Naive thymus-derived CD4-positive, alpha-beta T cell (primary cell): ENCODE data around the gene CCDC144A. TPM values are rescaled to one million over a fixed set of nuclear protein-coding genes. Genes with fewer than 3 reads are reported as not detected.
"Not testable (repeated sequence)": the region's sequence is repeated elsewhere in the genome, so short reads cannot be mapped to it uniquely, and the experiment has no call there.

ENCODE experiments used
- ATAC-seq: fragments of 150-1000 bp; cut with Tn5 transposase; 2 replicates; pipeline ENCODE4 v1.10.0; 2021; ENCODE audit warnings: mild to moderate bottlenecking, moderate library complexity
- CTCF ChIA-PET: fragments of 350-600 bp; sonication (Branson Sonifier 250); formaldehyde crosslinking; loops from one replicate; lab custom pipeline; 2021; ENCODE audit warnings: antibody characterized with exemption; lab: Charles Lee
- POLR2A ChIA-PET: fragments of 350-600 bp; sonication (Branson Sonifier 250); formaldehyde crosslinking; loops from one replicate; lab custom pipeline; 2021; ENCODE audit warnings: antibody characterized with exemption, inconsistent platforms; lab: Charles Lee
- DNase-seq, 9 donors: peaks; one replicate each; pipeline versions ENCODE4 v3.0.0 to v3.0.0-alpha.2; 2020 to 2022; ENCODE audit warnings: mixed read lengths in 1 of 9
- H3K27ac ChIP-seq: one replicate; pipeline ENCODE4 v1.7.0; 2013; ENCODE audit warnings: mild to moderate bottlenecking, low read depth, low read length, moderate library complexity
- H3K27me3 ChIP-seq, 2 donors: one replicate each; pipeline ENCODE4 v1.7.0; 2013; ENCODE audit warnings: low read length in 2 of 2, mild to moderate bottlenecking in 2 of 2, moderate library complexity in 2 of 2; ENCODE audit not compliant: control insufficient read depth in 2 of 2, insufficient read depth in 2 of 2
- H3K36me3 ChIP-seq, 3 experiments: 1 replicate in 2 of 3; 2 replicates in 1 of 3; pipeline ENCODE4 v1.7.0; 2013; ENCODE audit warnings: low read length in 3 of 3, mild to moderate bottlenecking in 3 of 3, moderate library complexity in 1 of 3; ENCODE audit not compliant: insufficient read depth in 3 of 3, control insufficient read depth in 2 of 3
- H3K4me1 ChIP-seq, 2 donors: one replicate each; pipeline ENCODE4 v1.7.0; 2013; ENCODE audit warnings: low read length in 2 of 2, mild to moderate bottlenecking in 2 of 2, moderate library complexity in 1 of 2; ENCODE audit not compliant: control insufficient read depth in 2 of 2, insufficient read depth in 2 of 2
- H3K4me3 ChIP-seq: 2 replicates; pipeline ENCODE4 v1.7.0; 2013; ENCODE audit warnings: mild to moderate bottlenecking, low read length
- H3K9me3 ChIP-seq, 3 experiments: 1 replicate in 2 of 3; 2 replicates in 1 of 3; pipeline ENCODE4 v1.7.0; 2013; ENCODE audit warnings: low read length in 3 of 3; ENCODE audit not compliant: control insufficient read depth in 2 of 3
- H3K27ac Mint-ChIP-seq, 9 donors: one replicate each; pipeline ENCODE4 v1.8.0; 2020 to 2022; ENCODE audit warnings: mixed read lengths in 9 of 9, mild to moderate bottlenecking in 8 of 9, moderate library complexity in 5 of 9, inconsistent platforms in 2 of 9
- H3K27me3 Mint-ChIP-seq, 5 donors: one replicate each; pipeline ENCODE4 v1.8.0; 2021 to 2022; ENCODE audit warnings: mixed read lengths in 5 of 5, mild to moderate bottlenecking in 1 of 5
- H3K36me3 Mint-ChIP-seq, 5 donors: one replicate each; pipeline ENCODE4 v1.8.0; 2020 to 2022; ENCODE audit warnings: mixed read lengths in 5 of 5, mild to moderate bottlenecking in 3 of 5, inconsistent platforms in 1 of 5
- H3K4me1 Mint-ChIP-seq, 7 donors: one replicate each; pipeline ENCODE4 v1.8.0; 2020 to 2022; ENCODE audit warnings: mixed read lengths in 7 of 7, mild to moderate bottlenecking in 3 of 7, inconsistent platforms in 1 of 7
- H3K4me3 Mint-ChIP-seq, 10 donors: one replicate each; pipeline ENCODE4 v1.8.0; 2020 to 2022; ENCODE audit warnings: mild to moderate bottlenecking in 10 of 10, mixed read lengths in 10 of 10, moderate library complexity in 6 of 10, inconsistent platforms in 2 of 10
- H3K9me3 Mint-ChIP-seq, 11 donors: one replicate each; pipeline ENCODE4 v1.8.0; 2020 to 2022; ENCODE audit warnings: mixed read lengths in 11 of 11, mild to moderate bottlenecking in 4 of 11, inconsistent platforms in 1 of 11, moderate library complexity in 1 of 11
- intact Hi-C, 2 donors: fragments of 100-400 bp; cut with micrococcal nuclease; formaldehyde crosslinking; loops; one replicate each; pipeline ENCODE4 v1.15.1; 2023
- polyA plus RNA-seq, 2 donors: library from polyadenylated mRNA; unstranded; fragments of 300-500 nt; fragmentation: Illumina TruSeq; gene quantifications; one replicate each; pipeline ENCODE4 v1.2.3, GENCODE V29; 2021
- total RNA-seq, 6 experiments: library from RNA in 5 of 6; stranded (reverse) in 5 of 6; gene quantifications; 1 replicate in 5 of 6; 2 replicates in 1 of 6; pipeline ENCODE4 v1.2.3 and lab custom pipeline; 2021 to 2026

Gene CCDC144A
- total and polyA plus RNA-seq, 7 experiments from 2014 or later: 0.54 to 16.1 (median 11.8) TPM

DNA sequence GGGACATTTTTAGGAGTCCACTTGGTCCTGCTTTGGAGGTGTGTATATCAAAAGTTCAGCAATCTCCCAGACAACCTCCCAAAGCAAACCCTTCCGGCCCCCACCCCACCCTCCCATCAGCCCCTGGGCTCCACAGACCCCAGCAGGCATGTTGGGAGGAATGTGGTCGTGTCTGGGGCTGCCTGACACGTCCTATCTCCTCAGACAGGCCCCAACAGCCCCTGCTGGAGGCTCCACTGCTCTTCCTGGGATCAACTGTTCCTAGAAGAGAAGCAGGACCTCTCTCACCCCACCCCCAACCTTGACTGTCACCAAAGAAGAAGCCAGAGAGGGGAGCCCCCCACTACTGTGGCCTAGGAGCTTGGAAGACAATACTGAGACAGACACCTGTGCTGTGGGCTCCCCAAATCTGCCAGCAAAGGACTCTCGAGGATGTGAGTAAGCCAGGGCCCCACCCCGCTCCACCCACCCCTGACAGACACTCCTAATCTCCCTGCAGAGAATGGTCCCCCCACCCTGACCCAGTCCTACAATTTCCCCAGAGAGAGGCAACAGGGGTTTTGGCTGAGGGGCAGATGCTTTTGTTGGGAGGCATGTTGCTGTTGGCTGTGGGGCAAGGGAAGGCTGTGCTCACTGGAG is 133.8 kb downstream of the CCDC144A start:
- H3K27ac Mint-ChIP-seq, DNase-seq, H3K4me1 Mint-ChIP-seq, H3K36me3 ChIP-seq, POLR2A ChIA-PET, intact Hi-C loops, H3K4me3 ChIP-seq, H3K4me1 ChIP-seq, CTCF ChIA-PET, H3K27me3 ChIP-seq, H3K9me3 ChIP-seq, ATAC-seq, H3K4me3 Mint-ChIP-seq, H3K27ac ChIP-seq: not testable (repeated sequence)
- Mint-ChIP-seq H3K9me3 (peaks cover 4 to 13% (median 7%) of the 10 kb centered on the region in 11 donors), H3K36me3 (peaks cover 0 to 11% (median 3%) of the 10 kb centered on the region in 5 donors), H3K27me3 (peaks cover 0 to 10% (median 0%) of the 10 kb centered on the region in 5 donors)

Other genes starting within 250 kb of the CCDC144A start
- gene LRRC75A, start 198.0 kb upstream of the CCDC144A start, total RNA-seq: 1 to 10 TPM in 4 of 5 experiments, under 1 TPM in 1; 0.92 to 5.2 (median 3.8) TPM
- gene LRRC75A, start 198.0 kb upstream of the CCDC144A start, polyA plus RNA-seq: 1 to 10 TPM; 1.7 to 2.6 TPM
- 10 to 100 TPM in 4 of 5 experiments, 1 to 10 TPM in 1; 9.6 to 18.1 (median 13.4) TPM for gene ZNF287, start 121.0 kb upstream of the CCDC144A start, total RNA-seq
- 10 to 100 TPM; 12.9 to 13.5 TPM for gene ZNF287, start 121.0 kb upstream of the CCDC144A start, polyA plus RNA-seq
- gene ZNF624, start 36.4 kb upstream of the CCDC144A start, total RNA-seq: 10 to 100 TPM in 1 of 5 experiments, 1 to 10 TPM in 4; 3.8 to 11.4 (median 6.7) TPM
- 1 to 10 TPM; 4.7 to 6.2 TPM for gene ZNF624, start 36.4 kb upstream of the CCDC144A start, polyA plus RNA-seq